Right lung (tissue), 5 donors: Measurements from ENCODE around the gene UBE2V1. TPM values are rescaled to one million over a fixed set of nuclear protein-coding genes. Genes with fewer than 3 reads are reported as not detected.

ENCODE experiments used
- polyA plus RNA-seq, 5 donors: library from polyadenylated mRNA; unstranded; fragments of 120-200 nt; gene quantifications; one replicate each; pipeline versions ENCODE4 v1.2.1 to v1.2.3, GENCODE V29; 2013; ENCODE audit warnings: inconsistent platforms in 1 of 5, low replicate concordance in 1 of 5; ENCODE audit not compliant: insufficient read length in 5 of 5, insufficient read depth in 1 of 5

The UBE2V1 gene
- polyA plus RNA-seq, 5 donors, result 130 to 165 (median 154) TPM

Other genes starting within 250 kb of the UBE2V1 start
- gene SPATA2, start 197.6 kb downstream of the UBE2V1 start, polyA plus RNA-seq, result 1 to 10 TPM; 7.2 to 9.6 (median 7.8) TPM
- gene RNF114, start 176.8 kb downstream of the UBE2V1 start, polyA plus RNA-seq, result 10 to 100 TPM; 57.2 to 71.9 (median 65.0) TPM
- 10 to 100 TPM in 1 of 5 donors, 1 to 10 TPM in 4; 7.7 to 11.8 (median 8.7) TPM for gene SNAI1, start 130.2 kb downstream of the UBE2V1 start, polyA plus RNA-seq
- gene PEDS1, start 40.6 kb upstream of the UBE2V1 start, polyA plus RNA-seq, result 10 to 100 TPM; 26.5 to 37.4 (median 27.5) TPM
- 10 to 100 TPM; 28.8 to 80.9 (median 30.8) TPM for gene CEBPB, start 77.7 kb upstream of the UBE2V1 start, polyA plus RNA-seq